ENCODE measurements around the gene RNF167.

The RNF167 gene

DNA sequence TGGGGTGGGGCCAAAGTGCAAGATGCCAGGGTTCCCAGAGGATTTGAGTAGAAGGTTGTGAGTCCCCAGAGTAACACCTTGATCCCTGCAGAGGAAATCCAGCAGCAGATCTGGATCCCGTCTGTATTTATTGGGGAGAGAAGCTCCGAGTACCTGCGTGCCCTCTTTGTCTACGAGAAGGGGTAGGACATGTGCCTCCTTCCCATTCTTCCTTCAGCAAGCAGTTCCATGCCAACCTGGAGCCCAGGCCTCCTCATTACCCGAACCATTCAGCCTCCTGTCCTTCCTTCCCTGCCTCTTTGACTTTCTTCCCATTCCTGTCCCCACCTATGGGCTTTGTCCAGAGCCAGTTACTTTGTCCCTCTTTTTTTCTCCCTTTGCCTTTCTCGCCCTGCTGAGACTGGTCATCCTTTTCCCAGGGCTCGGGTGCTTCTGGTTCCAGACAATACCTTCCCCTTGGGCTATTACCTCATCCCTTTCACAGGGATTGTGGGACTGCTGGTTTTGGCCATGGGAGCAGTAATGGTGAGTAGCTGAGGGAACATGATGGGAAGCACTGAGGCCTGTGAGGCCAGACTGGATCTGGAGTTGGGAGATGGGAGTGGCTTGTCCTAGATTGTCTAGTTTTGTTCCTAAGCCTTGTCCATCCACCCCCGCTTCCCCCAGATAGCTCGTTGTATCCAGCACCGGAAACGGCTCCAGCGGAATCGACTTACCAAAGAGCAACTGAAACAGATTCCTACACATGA lies 2.9 kb downstream of the RNF167 start:
- peaks cover 34 to 84% (median 75%) of the 10 kb centered on the region in 4 experiments for H3K4me1 ChIP-seq (ENCODE audit: control extremely low read depth in 1 of 4, control insufficient read depth in 4 of 4, insufficient read depth in 4 of 4, low read length in 3 of 4)
- H3K27me3 ChIP-seq (replicated peaks in 2 of 5; ENCODE audit: control insufficient read depth in 4 of 5, insufficient read depth in 5 of 5, low read length in 4 of 5) = no peaks in the 10 kb centered on the region
- DNase-seq = no peak
- H3K36me3 ChIP-seq (ENCODE audit: control insufficient read depth in 4 of 4, insufficient read depth in 4 of 4, low read length in 3 of 4) = peaks cover 0 to 54% (median 30%) of the 10 kb centered on the region in 4 experiments
- peak overlapping the region; percentile 53 to 96 for H3K27ac ChIP-seq (ENCODE audit: insufficient read depth in 1 of 2, low read depth in 1 of 2, low read length in 2 of 2, poor library complexity in 1 of 2, severe bottlenecking in 2 of 2)
- no peaks in the 10 kb centered on the region for H3K9me3 ChIP-seq (ENCODE audit: control extremely low read depth in 1 of 5, control insufficient read depth in 4 of 5, insufficient read depth in 2 of 5, low read depth in 1 of 5, low read length in 4 of 5)
- ChIA-PET CTCF (interaction anchor here (0.6 to 1.6 kb wide), 5 partner anchors 13 to 42 kb away, joined by 3 to 4 read pairs (median 4); no protein-coding TSS in a partner anchor), POLR2A (no interaction called here)
- peak overlapping the region in 2 of 7 experiments; percentile 12 to 90 for H3K4me3 ChIP-seq (ENCODE audit: control insufficient read depth in 1 of 7, extremely low read depth in 1 of 7, insufficient read depth in 4 of 7, low read depth in 2 of 7, low read length in 6 of 7)
- 94% methylated on average over 4 of the region's 13 CpGs for WGBS (ENCODE audit: insufficient coverage)

DNA sequence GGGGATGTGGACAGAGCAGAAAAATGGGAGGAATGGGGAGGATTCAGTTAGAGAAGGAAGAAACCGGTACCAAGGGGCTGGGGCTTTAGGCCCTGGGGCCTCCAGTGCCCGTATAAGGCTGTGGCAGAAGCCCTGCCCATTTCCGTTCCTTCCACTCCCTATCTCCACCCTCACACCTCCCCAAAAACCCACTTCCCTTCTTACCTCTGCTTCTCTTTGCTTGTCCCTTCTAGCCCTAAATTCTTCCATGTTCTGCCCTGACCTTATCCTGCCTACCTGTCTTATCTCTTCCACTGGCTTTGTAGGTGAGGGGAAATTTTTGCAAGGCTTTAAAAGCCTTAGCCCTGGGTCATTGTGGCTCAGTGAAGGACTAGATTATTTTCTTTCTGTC lies 4.1 kb downstream of the RNF167 start:
- no peaks in the 10 kb centered on the region for H3K27me3 ChIP-seq (replicated peaks in 2 of 5; ENCODE audit: control insufficient read depth in 4 of 5, insufficient read depth in 5 of 5, low read length in 4 of 5)
- peak overlapping the region; percentile 48 to 87 for H3K27ac ChIP-seq (ENCODE audit: insufficient read depth in 1 of 2, low read depth in 1 of 2, low read length in 2 of 2, poor library complexity in 1 of 2, severe bottlenecking in 2 of 2)
- peak overlapping the region in 6 of 7 experiments; percentile 13 to 98 (median 50) for H3K4me3 ChIP-seq (ENCODE audit: control insufficient read depth in 1 of 7, extremely low read depth in 1 of 7, insufficient read depth in 4 of 7, low read depth in 2 of 7, low read length in 6 of 7)
- no peaks in the 10 kb centered on the region for H3K9me3 ChIP-seq (ENCODE audit: control extremely low read depth in 1 of 5, control insufficient read depth in 4 of 5, insufficient read depth in 2 of 5, low read depth in 1 of 5, low read length in 4 of 5)
- WGBS (ENCODE audit: insufficient coverage) = no CpG with 5 or more reads among the region's 3 CpGs
- ChIA-PET CTCF (interaction anchor here (1.1 to 1.2 kb wide), 2 partner anchors 11 to 12 kb away, joined by 4 read pairs; no protein-coding TSS in a partner anchor), POLR2A (interaction anchor here (1.1 kb wide), 1 partner anchor 8 kb away, joined by 4 read pairs; no protein-coding TSS in a partner anchor)
- DNase-seq = peak in 2 of 3 donors; percentile 69 to 73
- H3K4me1 ChIP-seq (ENCODE audit: control extremely low read depth in 1 of 4, control insufficient read depth in 4 of 4, insufficient read depth in 4 of 4, low read length in 3 of 4) = peaks cover 32 to 77% (median 72%) of the 10 kb centered on the region in 4 experiments
- peaks cover 0 to 46% (median 29%) of the 10 kb centered on the region in 4 experiments for H3K36me3 ChIP-seq (ENCODE audit: control insufficient read depth in 4 of 4, insufficient read depth in 4 of 4, low read length in 3 of 4)

DNA sequence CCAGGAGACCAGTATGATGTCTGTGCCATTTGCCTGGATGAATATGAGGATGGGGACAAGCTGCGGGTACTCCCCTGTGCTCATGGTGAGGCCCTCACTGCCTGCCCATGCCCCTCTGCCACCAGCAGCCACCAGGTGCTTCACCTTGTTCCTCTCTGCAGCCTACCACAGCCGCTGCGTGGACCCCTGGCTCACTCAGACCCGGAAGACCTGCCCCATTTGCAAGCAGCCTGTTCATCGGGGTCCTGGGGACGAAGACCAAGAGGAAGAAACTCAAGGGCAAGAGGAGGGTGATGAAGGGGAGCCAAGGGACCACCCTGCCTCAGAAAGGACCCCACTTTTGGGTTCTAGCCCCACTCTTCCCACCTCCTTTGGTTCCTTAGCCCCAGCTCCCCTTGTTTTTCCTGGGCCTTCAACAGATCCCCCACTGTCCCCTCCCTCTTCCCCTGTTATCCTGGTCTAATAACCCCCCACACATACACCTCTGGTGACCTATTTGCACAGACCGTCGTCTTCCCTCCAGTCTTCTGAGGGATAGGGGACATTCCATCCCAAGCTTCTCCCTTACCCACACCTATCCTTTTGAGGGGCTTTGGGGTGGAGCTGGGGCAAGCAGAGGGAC lies 4.6 kb downstream of the RNF167 start:
- ChIA-PET POLR2A (interaction anchor here (1.1 kb wide), 1 partner anchor 8 kb away, joined by 4 read pairs; no protein-coding TSS in a partner anchor), CTCF (interaction anchor here (0.6 to 1.1 kb wide), 2 partner anchors 11 to 36 kb away, joined by 3 to 4 read pairs; no protein-coding TSS in a partner anchor)
- Histone ChIP-seq H3K9me3 (ENCODE audit: control extremely low read depth in 1 of 5, control insufficient read depth in 4 of 5, insufficient read depth in 2 of 5, low read depth in 1 of 5, low read length in 4 of 5) (no peaks in the 10 kb centered on the region), H3K27me3 (replicated peaks in 2 of 5; ENCODE audit: control insufficient read depth in 4 of 5, insufficient read depth in 5 of 5, low read length in 4 of 5) (no peaks in the 10 kb centered on the region), H3K4me1 (ENCODE audit: control extremely low read depth in 1 of 4, control insufficient read depth in 4 of 4, insufficient read depth in 4 of 4, low read length in 3 of 4) (peaks cover 32 to 74% (median 71%) of the 10 kb centered on the region in 4 experiments), H3K36me3 (ENCODE audit: control insufficient read depth in 4 of 4, insufficient read depth in 4 of 4, low read length in 3 of 4) (peaks cover 0 to 46% (median 29%) of the 10 kb centered on the region in 4 experiments), H3K4me3 (ENCODE audit: control insufficient read depth in 1 of 7, extremely low read depth in 1 of 7, insufficient read depth in 4 of 7, low read depth in 2 of 7, low read length in 6 of 7) (peak overlapping the region in 6 of 7 experiments; percentile 13 to 98 (median 50)), H3K27ac (ENCODE audit: insufficient read depth in 1 of 2, low read depth in 1 of 2, low read length in 2 of 2, poor library complexity in 1 of 2, severe bottlenecking in 2 of 2) (peak overlapping the region; percentile 48 to 87)
- no peak for DNase-seq
- 11% methylated on average over 4 of the region's 8 CpGs for WGBS (ENCODE audit: insufficient coverage)

DNA sequence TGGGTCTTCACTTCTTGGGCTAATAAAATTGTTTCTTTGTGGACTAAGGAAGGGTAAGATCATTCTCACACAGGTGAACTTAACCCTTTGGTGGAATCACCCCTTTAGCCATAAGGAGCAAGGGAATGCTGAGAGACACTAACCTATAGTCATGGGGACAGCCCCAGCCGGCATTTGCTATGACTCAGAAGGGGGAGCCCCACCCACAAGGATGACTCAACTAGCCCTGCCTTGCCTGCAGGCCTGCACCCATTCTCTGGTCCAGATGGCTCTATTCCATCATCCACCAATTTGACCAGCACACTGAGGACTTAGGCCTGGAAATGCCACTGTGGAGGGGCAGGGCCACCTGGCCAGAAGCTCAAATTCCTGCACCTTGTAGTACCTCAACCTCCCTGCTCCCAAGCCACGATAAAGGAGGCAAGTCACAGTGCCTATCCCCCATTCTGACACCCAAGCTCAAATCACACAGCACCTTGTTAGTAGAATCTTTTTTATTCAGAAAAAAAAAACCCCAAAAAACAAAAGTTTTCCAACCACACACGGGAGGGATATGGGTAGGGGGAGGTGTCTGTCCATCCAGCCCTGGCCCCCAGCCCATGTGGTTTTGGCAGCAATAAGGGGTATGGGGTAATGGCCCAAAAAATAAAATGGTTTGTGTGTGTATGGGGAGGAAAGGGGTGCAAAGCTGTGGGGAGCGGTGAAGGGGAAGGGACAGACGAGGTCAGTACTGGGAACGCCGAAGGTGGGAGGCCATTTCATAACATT lies 5.3 kb downstream of the RNF167 start:
- no peaks in the 10 kb centered on the region for H3K9me3 ChIP-seq (ENCODE audit: control extremely low read depth in 1 of 5, control insufficient read depth in 4 of 5, insufficient read depth in 2 of 5, low read depth in 1 of 5, low read length in 4 of 5)
- POLR2A ChIA-PET = interaction anchor here (1.3 kb wide), 1 partner anchor 22 kb away, joined by 4 read pairs; the partner anchor contains the start of gene SPAG7
- 10% methylated on average over 2 of the region's 7 CpGs for WGBS (ENCODE audit: insufficient coverage)
- CTCF ChIA-PET = interaction anchor here (0.6 to 1.2 kb wide), 3 partner anchors 10 to 37 kb away, joined by 3 to 5 read pairs (median 4); no protein-coding TSS in a partner anchor
- no peaks in the 10 kb centered on the region for H3K27me3 ChIP-seq (replicated peaks in 2 of 5; ENCODE audit: control insufficient read depth in 4 of 5, insufficient read depth in 5 of 5, low read length in 4 of 5)
- DNase-seq = peak in 2 of 3 donors; percentile 71 to 74
- H3K4me1 ChIP-seq (ENCODE audit: control extremely low read depth in 1 of 4, control insufficient read depth in 4 of 4, insufficient read depth in 4 of 4, low read length in 3 of 4) = peaks cover 32 to 76% (median 75%) of the 10 kb centered on the region in 4 experiments
- H3K36me3 ChIP-seq (ENCODE audit: control insufficient read depth in 4 of 4, insufficient read depth in 4 of 4, low read length in 3 of 4) = peaks cover 0 to 46% (median 29%) of the 10 kb centered on the region in 4 experiments
- H3K27ac ChIP-seq (ENCODE audit: insufficient read depth in 1 of 2, low read depth in 1 of 2, low read length in 2 of 2, poor library complexity in 1 of 2, severe bottlenecking in 2 of 2) = peak overlapping the region; percentile 48 to 87
- peak overlapping the region in 5 of 7 experiments; percentile 13 to 98 (median 65) for H3K4me3 ChIP-seq (ENCODE audit: control insufficient read depth in 1 of 7, extremely low read depth in 1 of 7, insufficient read depth in 4 of 7, low read depth in 2 of 7, low read length in 6 of 7)

DNA sequence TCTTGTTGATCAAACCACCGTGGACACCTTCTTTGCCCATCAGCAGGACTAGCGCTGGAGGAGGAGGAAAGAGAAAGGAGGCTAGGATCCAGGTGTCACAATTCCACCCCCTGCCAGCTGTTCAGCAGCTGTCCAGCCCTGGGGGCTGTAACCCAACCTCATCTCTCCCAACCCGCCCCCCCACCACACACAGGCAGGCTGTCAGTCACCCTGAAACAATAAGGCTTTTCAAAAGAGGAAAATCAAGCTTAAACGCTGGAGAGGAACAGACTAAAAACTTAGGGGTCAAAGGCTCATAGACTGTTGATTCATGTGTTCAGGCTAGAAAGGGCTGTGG lies 5.8 kb downstream of the RNF167 start:
- CTCF ChIA-PET = interaction anchor here (1.2 to 1.7 kb wide), 3 partner anchors 9 to 21 kb away, joined by 4 to 8 read pairs (median 5); no protein-coding TSS in a partner anchor

DNA sequence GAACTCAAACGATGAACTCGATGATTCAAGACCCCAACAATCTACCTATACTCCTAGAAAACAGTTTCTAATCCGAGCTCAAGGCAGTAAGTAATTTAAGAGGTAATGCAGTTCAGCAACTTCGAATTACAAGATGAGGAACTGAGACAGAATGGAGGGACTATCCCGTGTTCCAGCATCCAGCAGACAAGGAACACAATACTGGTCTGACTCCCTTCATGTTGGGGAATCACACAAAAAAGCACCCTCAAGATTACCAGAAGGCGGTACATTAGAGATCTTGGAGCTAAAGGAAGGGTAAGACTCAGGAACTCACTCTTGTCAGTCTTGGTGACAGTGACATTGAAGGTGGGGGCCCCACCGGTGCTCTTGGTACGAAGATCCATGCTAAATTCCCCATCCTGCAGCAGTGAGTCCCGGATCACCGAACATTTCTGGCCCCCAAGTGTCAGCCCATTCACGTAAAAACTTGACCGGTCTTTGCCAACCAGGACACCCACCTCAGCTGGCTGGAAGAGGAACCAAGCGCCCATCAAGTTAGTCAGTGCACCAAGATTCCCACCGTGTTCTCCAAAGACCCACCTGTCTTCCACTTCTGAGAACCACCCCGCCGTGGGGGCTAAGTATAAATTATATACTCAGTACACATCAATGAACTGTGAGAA lies 6.4 kb downstream of the RNF167 start:
- Histone ChIP-seq H3K36me3 (ENCODE audit: control insufficient read depth in 4 of 4, insufficient read depth in 4 of 4, low read length in 3 of 4) (peaks cover 0 to 46% (median 29%) of the 10 kb centered on the region in 4 experiments), H3K27me3 (replicated peaks in 2 of 5; ENCODE audit: control insufficient read depth in 4 of 5, insufficient read depth in 5 of 5, low read length in 4 of 5) (no peaks in the 10 kb centered on the region), H3K4me3 (ENCODE audit: control insufficient read depth in 1 of 7, extremely low read depth in 1 of 7, insufficient read depth in 4 of 7, low read depth in 2 of 7, low read length in 6 of 7) (peak overlapping the region in 6 of 7 experiments; percentile 72 to 98 (median 93)), H3K9me3 (ENCODE audit: control extremely low read depth in 1 of 5, control insufficient read depth in 4 of 5, insufficient read depth in 2 of 5, low read depth in 1 of 5, low read length in 4 of 5) (no peaks in the 10 kb centered on the region), H3K27ac (ENCODE audit: insufficient read depth in 1 of 2, low read depth in 1 of 2, low read length in 2 of 2, poor library complexity in 1 of 2, severe bottlenecking in 2 of 2) (peak overlapping the region; percentile 33 to 87), H3K4me1 (ENCODE audit: control extremely low read depth in 1 of 4, control insufficient read depth in 4 of 4, insufficient read depth in 4 of 4, low read length in 3 of 4) (peaks cover 30 to 80% (median 78%) of the 10 kb centered on the region in 4 experiments)
- WGBS (ENCODE audit: insufficient coverage) = 47% methylated on average over 10 of the region's 16 CpGs
- no peak for DNase-seq
- ChIA-PET CTCF (interaction anchor here (1.1 to 1.7 kb wide), 8 partner anchors 9 to 114 kb away, joined by 3 to 8 read pairs (median 4); no protein-coding TSS in a partner anchor), POLR2A (interaction anchor here (1.1 to 1.3 kb wide), 2 partner anchors 21 to 47 kb away, joined by 4 read pairs; partner anchors contain the start of genes C17orf107 and SPAG7)

More for the DNA sequence above, 5.8 kb downstream of the RNF167 start:
- no CpG with 5 or more reads among the region's 4 CpGs for WGBS (ENCODE audit: insufficient coverage)
- peak overlapping the region in 5 of 7 experiments; percentile 72 to 98 (median 90) for H3K4me3 ChIP-seq (ENCODE audit: control insufficient read depth in 1 of 7, extremely low read depth in 1 of 7, insufficient read depth in 4 of 7, low read depth in 2 of 7, low read length in 6 of 7)
- H3K27me3 ChIP-seq (replicated peaks in 2 of 5; ENCODE audit: control insufficient read depth in 4 of 5, insufficient read depth in 5 of 5, low read length in 4 of 5) = no peaks in the 10 kb centered on the region
- H3K9me3 ChIP-seq (ENCODE audit: control extremely low read depth in 1 of 5, control insufficient read depth in 4 of 5, insufficient read depth in 2 of 5, low read depth in 1 of 5, low read length in 4 of 5) = no peaks in the 10 kb centered on the region
- no peak for DNase-seq
- H3K27ac ChIP-seq (ENCODE audit: insufficient read depth in 1 of 2, low read depth in 1 of 2, low read length in 2 of 2, poor library complexity in 1 of 2, severe bottlenecking in 2 of 2) = peak overlapping the region; percentile 27 to 87
- H3K36me3 ChIP-seq (ENCODE audit: control insufficient read depth in 4 of 4, insufficient read depth in 4 of 4, low read length in 3 of 4) = peaks cover 0 to 46% (median 29%) of the 10 kb centered on the region in 4 experiments
- POLR2A ChIA-PET = interaction anchor here (1.3 kb wide), 1 partner anchor 22 kb away, joined by 4 read pairs; the partner anchor contains the start of gene SPAG7
- peaks cover 34 to 80% (median 79%) of the 10 kb centered on the region in 4 experiments for H3K4me1 ChIP-seq (ENCODE audit: control extremely low read depth in 1 of 4, control insufficient read depth in 4 of 4, insufficient read depth in 4 of 4, low read length in 3 of 4)

Measured in common myeloid progenitor, CD34-positive (primary cell).